GM12878 (cell line): ENCODE results near the gene FGF2. TPM values are rescaled to one million over a fixed set of nuclear protein-coding genes. Genes with fewer than 3 reads are reported as not detected.

ENCODE experiments used
- ATAC-seq: fragments of 200-7000 bp; cut with Tn5 transposase; 3 replicates; pipeline ENCODE4 v1.9.1; 2020; ENCODE audit warnings: mild to moderate bottlenecking, moderate library complexity
- BruUV-seq: library from RNA; stranded (reverse); fragments of 400-500 nt; replicated peaks from 2 replicates; lab custom pipeline; 2021; lab: Mats Ljungman, UMichigan
- CTCF ChIA-PET: fragments of 300-600 bp; sonication (Branson Sonifier 250); formaldehyde crosslinking; extraction: SDS; loops from one replicate; lab custom pipeline; 2021; ENCODE audit warnings: inconsistent platforms; lab: Yijun Ruan, JAX
- POLR2A ChIA-PET: fragments of 350-600 bp; formaldehyde crosslinking; extraction: SDS; loops from one replicate; lab custom pipeline; 2021; ENCODE audit warnings: inconsistent platforms; lab: Charles Lee
- RAD21 ChIA-PET: fragments of 300-600 bp; sonication (Branson Sonifier 250); formaldehyde crosslinking; loops from one replicate; lab custom pipeline; 2023; ENCODE audit warnings: antibody characterized with exemption; ENCODE audit not compliant: unreplicated experiment; lab: Charles Lee
- SMC1A ChIA-PET: fragments of 300-600 bp; sonication (Branson Sonifier 250); formaldehyde crosslinking; loops from one replicate; lab custom pipeline; 2023; ENCODE audit not compliant: unreplicated experiment, uncharacterized antibody; lab: Charles Lee
- DNase-seq: peaks from one replicate; pipeline ENCODE4 v3.0.0-alpha.2; 2011; ENCODE audit warnings: low read depth, low spot score
- FAIRE-seq: peaks from 3 replicates; lab custom pipeline; 2011; peaks lifted over from hg19 to GRCh38; lab: Jason Lieb, UNC
- H2AFZ ChIP-seq: 2 replicates; pipeline ENCODE4 v1.6.0; 2011; ENCODE audit warnings: low read depth, low read length, control low read depth; ENCODE audit not compliant: control insufficient read depth
- H3K27ac ChIP-seq: 2 replicates; pipeline ENCODE4 v1.5.1; 2011; ENCODE audit warnings: control low read depth; ENCODE audit not compliant: control insufficient read depth, insufficient read depth
- H3K27me3 ChIP-seq, 2 experiments: replicated peaks in 1 of 2; 2 replicates each; pipeline versions ENCODE4 v1.6.0 to v1.6.1; 2011; ENCODE audit warnings: low read length in 1 of 2; ENCODE audit not compliant: control insufficient read depth in 2 of 2, insufficient read depth in 2 of 2
- H3K36me3 ChIP-seq, 2 experiments: 2 replicates each; pipeline ENCODE4 v1.5.1; 2011; ENCODE audit warnings: low read length in 1 of 2; ENCODE audit not compliant: control insufficient read depth in 2 of 2, insufficient read depth in 2 of 2
- H3K4me1 ChIP-seq: 2 replicates; pipeline ENCODE4 v1.6.1; 2011; ENCODE audit warnings: mild to moderate bottlenecking, low read length, moderate library complexity, mixed read lengths; ENCODE audit not compliant: control insufficient read depth, insufficient read depth
- H3K4me2 ChIP-seq: 2 replicates; pipeline ENCODE4 v1.6.0; 2011; ENCODE audit warnings: control low read depth; ENCODE audit not compliant: control insufficient read depth, insufficient read depth
- H3K4me3 ChIP-seq: fragments of 200-600 bp; sonication (generic); 2 replicates; pipeline ENCODE4 v1.5.1; 2016
- H3K79me2 ChIP-seq: 2 replicates; pipeline ENCODE4 v1.6.0; 2011; ENCODE audit warnings: low read length; ENCODE audit not compliant: control insufficient read depth, insufficient read depth
- H3K9ac ChIP-seq: 2 replicates; pipeline ENCODE4 v1.8.0; 2011; ENCODE audit warnings: low read length, control low read depth, mixed read lengths; ENCODE audit not compliant: control insufficient read depth, insufficient read depth
- H3K9me3 ChIP-seq: replicated peaks from 3 replicates; pipeline ENCODE4 v1.5.1; 2011; ENCODE audit warnings: mild to moderate bottlenecking, low read length; ENCODE audit not compliant: control insufficient read depth, insufficient read depth
- H4K20me1 ChIP-seq: 2 replicates; pipeline ENCODE4 v1.6.0; 2011; ENCODE audit not compliant: control insufficient read depth, insufficient read depth
- E2F8 ChIP-seq: fragments of 450-650 bp; IDR thresholded peaks from 2 replicates; pipeline ENCODE4 v1.6.1; 2018; ENCODE audit warnings: mild to moderate bottlenecking, low read depth, moderate library complexity; ENCODE audit not compliant: partially characterized antibody
- ETV6 ChIP-seq, 2 experiments: fragments of 450-650 bp in 1 of 2; IDR thresholded peaks in 1 of 2; conservative IDR thresholded peaks in 1 of 2; 2 replicates each; pipeline ENCODE4 v1.6.1; 2014; ENCODE audit warnings: antibody characterized with exemption in 1 of 2, borderline replicate concordance in 1 of 2, low read depth in 1 of 2, mild to moderate bottlenecking in 1 of 2, moderate library complexity in 1 of 2
- EZH2 ChIP-seq: IDR thresholded peaks from 2 replicates; pipeline ENCODE4 v1.6.1; 2012; ENCODE audit warnings: low read depth, mild to moderate bottlenecking, control low read depth, inconsistent platforms, low read length, borderline replicate concordance; ENCODE audit not compliant: control insufficient read depth
- GATAD2B ChIP-seq: fragments of 450-650 bp; conservative IDR thresholded peaks from 2 replicates; pipeline ENCODE4 v1.6.1; 2017; ENCODE audit warnings: low read depth, mild to moderate bottlenecking, moderate library complexity
- IKZF2 ChIP-seq, 2 experiments: fragments of 450-650 bp; IDR thresholded peaks; 2 replicates each; pipeline ENCODE4 v1.6.1; 2017; ENCODE audit warnings: mild to moderate bottlenecking in 2 of 2, moderate library complexity in 2 of 2
- JUNB ChIP-seq: IDR thresholded peaks from 2 replicates; pipeline ENCODE4 v1.6.1; 2016; ENCODE audit warnings: antibody characterized with exemption, mild to moderate bottlenecking
- LARP7 ChIP-seq: fragments of 450-650 bp; IDR thresholded peaks from 2 replicates; pipeline ENCODE4 v1.6.1; 2017; ENCODE audit warnings: mild to moderate bottlenecking
- RBBP5 ChIP-seq: fragments of 200-600 bp; sonication (generic); conservative IDR thresholded peaks from 2 replicates; pipeline ENCODE4 v1.6.1; 2016
- RELA ChIP-seq: fragments of 450-650 bp; IDR thresholded peaks from 2 replicates; pipeline ENCODE4 v1.8.0; 2014; ENCODE audit warnings: borderline replicate concordance; ENCODE audit not compliant: partially characterized antibody
- RELB ChIP-seq: fragments of 450-650 bp; IDR thresholded peaks from 2 replicates; pipeline ENCODE4 v1.6.1; 2017; ENCODE audit warnings: low read depth, mild to moderate bottlenecking, moderate library complexity
- RUNX3 ChIP-seq: IDR thresholded peaks from 2 replicates; pipeline ENCODE4 v1.6.1; 2012; ENCODE audit warnings: low read length, inconsistent platforms
- SP1 ChIP-seq: IDR thresholded peaks from one replicate; pipeline ENCODE4 v1.6.1; 2011; ENCODE audit warnings: low read depth, low read length
- TARDBP ChIP-seq: IDR thresholded peaks from 2 replicates; pipeline ENCODE4 v1.6.1; 2016; ENCODE audit warnings: borderline replicate concordance
- ZBTB11 ChIP-seq: fragments of 450-650 bp; formaldehyde crosslinking; IDR thresholded peaks from 2 replicates; pipeline ENCODE4 v1.5.0; 2022; ENCODE audit warnings: mild to moderate bottlenecking, missing genetic modification characterization
- WGBS: methylation state at CpG from one replicate; pipeline ENCODE4 v1.1.6; 2016; ENCODE audit warnings: low lambda C conversion rate; ENCODE audit not compliant: insufficient replicate concordance, insufficient coverage; ENCODE audit errors: missing lambda C conversion rate; 5-methylcytosine and 5-hydroxymethylcytosine counted together
- in situ Hi-C: fragments of 300-500 bp; cut with MboI; formaldehyde crosslinking; loops from 9 replicates; pipeline ENCODE4 v1.14.3; 2018; ENCODE audit warnings: mixed read lengths
- intact Hi-C: fragments of 100-400 bp; cut with micrococcal nuclease; formaldehyde crosslinking; loops from one replicate; pipeline ENCODE4 v1.14.2; 2022; ENCODE audit not compliant: unreplicated experiment
- polyA plus RNA-seq, 11 experiments: library from polyadenylated mRNA; depleted of rRNA in 4 of 11; unstranded in 6 of 11; stranded (reverse) in 5 of 11; fragments of >200 nt; fragmentation: Nextera tagmentation in 4 of 11; fragmentation: Illumina TruSeq in 1 of 11; extraction: Ambion mirVana in 4 of 11; extraction: Trizol in 1 of 11; gene quantifications; 1 replicate in 1 of 11; 2 replicates in 10 of 11; pipeline versions ENCODE4 v1.2.1 to v1.2.3, GENCODE V29; 2011 to 2016; ENCODE audit warnings: inconsistent platforms in 2 of 11, missing spikeins in 2 of 11, low read depth in 1 of 11
- total RNA-seq, 4 experiments: library from RNA; depleted of rRNA in 3 of 4; stranded (reverse); fragments of >200 nt in 3 of 4; fragmentation: Illumina TruSeq in 1 of 4; extraction: Trizol in 1 of 4; gene quantifications; 2 replicates each; pipeline versions ENCODE4 v1.2.1 to v1.2.3, GENCODE V29; 2013 to 2021

The FGF2 gene
- total and polyA plus RNA-seq, 10 of the 15 experiments (the other 5 are each of a cell fraction or from before 2014, with no cell fraction given), result 0.13 to 1.7 (median 0.25) TPM

GRCh38 chr4:122827879-122828601 lies 1.4 kb downstream of the FGF2 start (continued):
- TF ChIP-seq RUNX3, result peak; percentile 82
- peak; percentile 50 for TF ChIP-seq RELA
- peak; percentile 62 for TF ChIP-seq JUNB

- 88% methylated on average over 5 of the region's 5 CpGs for WGBS
- H2AFZ ChIP-seq, result no peak overlapping the region
- FAIRE-seq, result no peak
- H3K27ac ChIP-seq, result no peak overlapping the region
- intact Hi-C loops (no loop called here), in situ Hi-C loops (no loop called here)
- H3K36me3 ChIP-seq, result no peaks in the 10 kb centered on the region
- no peaks in the 10 kb centered on the region for H3K79me2 ChIP-seq
- ChIA-PET SMC1A (no interaction called here), CTCF (no interaction called here), POLR2A (no interaction called here), RAD21 (no interaction called here)
- no peaks in the 10 kb centered on the region; a peak in 1 of 4 replicates for H3K27me3 ChIP-seq
- no peaks in the 10 kb centered on the region for H4K20me1 ChIP-seq
- ATAC-seq, result no peak
- no peak for DNase-seq
- BruUV-seq, result no TSS peak
- no peak overlapping the region for H3K4me2 ChIP-seq
- H3K9ac ChIP-seq, result no peak overlapping the region
- no peaks in the 10 kb centered on the region for H3K9me3 ChIP-seq
- no peak overlapping the region for H3K4me3 ChIP-seq
- H3K4me1 ChIP-seq, result peaks cover 3% of the 10 kb centered on the region; the same call in 1 of the 2 replicates
- TF ChIP-seq IKZF2 (IDR thresholded peaks at IDR 0.05) (no peak), TARDBP (no peak), ETV6 (conservative IDR thresholded peaks at IDR 0.05 in 1 of 2, IDR thresholded peaks at IDR 0.05 in 1 of 2; ENCODE audit: borderline replicate concordance in 1 of 2, low read depth in 1 of 2) (no peak), ZBTB11 (CRISPR knock-in tag) (no peak), RBBP5 (no peak), SP1 (no peak), E2F8 (no peak), EZH2 (no peak), LARP7 (no peak), RELB (no peak), GATAD2B (no peak)
Observed at GRCh38 chr4:122830426-122831095, 3.9 kb downstream of the FGF2 start.
